H9 (cell line): Measurements from ENCODE around the gene SYMPK. TPM values are rescaled to one million over a fixed set of nuclear protein-coding genes. Genes with fewer than 3 reads are reported as not detected.

ENCODE experiments used
- DNase-seq: peaks from one replicate; pipeline ENCODE4 v3.0.0-alpha.2; 2017
- H2AFZ ChIP-seq: one replicate; pipeline ENCODE4 v1.6.1; 2013; ENCODE audit warnings: mild to moderate bottlenecking, low read length, control low read depth, moderate library complexity
- H2AK5ac ChIP-seq: 2 replicates; pipeline ENCODE4 v1.6.1; 2013; ENCODE audit warnings: low read length, control low read depth, mixed read lengths; ENCODE audit not compliant: insufficient read length
- H2BK120ac ChIP-seq: one replicate; pipeline ENCODE4 v1.6.1; 2013; ENCODE audit warnings: low read depth, mild to moderate bottlenecking, low read length, control low read depth, inconsistent platforms; ENCODE audit not compliant: poor library complexity, severe bottlenecking
- H2BK12ac ChIP-seq: 2 replicates; pipeline ENCODE4 v1.6.1; 2013; ENCODE audit warnings: low read length, control low read depth, mixed read lengths, low read depth; ENCODE audit not compliant: insufficient read length
- H2BK15ac ChIP-seq: 2 replicates; pipeline ENCODE4 v1.6.1; 2013; ENCODE audit warnings: low read depth, low read length, control low read depth
- H2BK20ac ChIP-seq: one replicate; pipeline ENCODE4 v1.6.1; 2013; ENCODE audit warnings: low read depth, mild to moderate bottlenecking, low read length, control low read depth, inconsistent platforms; ENCODE audit not compliant: poor library complexity, severe bottlenecking
- H2BK5ac ChIP-seq: 2 replicates; pipeline ENCODE4 v1.6.1; 2013; ENCODE audit warnings: low read length, control low read depth, mixed read lengths; ENCODE audit not compliant: insufficient read length
- H3K14ac ChIP-seq: 2 replicates; pipeline ENCODE4 v1.6.1; 2013; ENCODE audit warnings: low read length, control low read depth; ENCODE audit not compliant: insufficient read depth
- H3K18ac ChIP-seq: 2 replicates; pipeline ENCODE4 v1.6.1; 2013; ENCODE audit warnings: low read depth, mild to moderate bottlenecking, mixed read lengths, low read length, control low read depth; ENCODE audit not compliant: insufficient read length
- H3K23ac ChIP-seq: 2 replicates; pipeline ENCODE4 v1.6.1; 2013; ENCODE audit warnings: low read length, control low read depth, mixed read lengths, low read depth; ENCODE audit not compliant: insufficient read length
- H3K23me2 ChIP-seq: 2 replicates; pipeline ENCODE4 v1.6.1; 2013; ENCODE audit warnings: low read depth, mild to moderate bottlenecking, mixed read lengths, low read length, control low read depth; ENCODE audit not compliant: insufficient read length, poor library complexity, severe bottlenecking
- H3K27ac ChIP-seq: 2 replicates; pipeline ENCODE4 v1.5.1; 2013; ENCODE audit warnings: low read length, control low read depth, mixed read lengths, low read depth; ENCODE audit not compliant: insufficient read length
- H3K27me3 ChIP-seq: 2 replicates; pipeline ENCODE4 v1.6.1; 2013; ENCODE audit warnings: low read length, control low read depth, inconsistent platforms; ENCODE audit not compliant: insufficient read depth
- H3K4ac ChIP-seq: 2 replicates; pipeline ENCODE4 v1.6.1; 2013; ENCODE audit warnings: low read depth, mild to moderate bottlenecking, control low read depth, inconsistent platforms, low read length, moderate library complexity
- H3K4me1 ChIP-seq: 2 replicates; pipeline ENCODE4 v1.6.1; 2013; ENCODE audit warnings: low read length, control low read depth, inconsistent platforms; ENCODE audit not compliant: insufficient read depth
- H3K4me2 ChIP-seq: 2 replicates; pipeline ENCODE4 v1.6.1; 2013; ENCODE audit warnings: low read length, control low read depth, mixed read lengths; ENCODE audit not compliant: insufficient read length, insufficient read depth
- H3K56ac ChIP-seq: 2 replicates; pipeline ENCODE4 v1.6.1; 2013; ENCODE audit warnings: low read depth, mild to moderate bottlenecking, mixed read lengths, low read length, control low read depth; ENCODE audit not compliant: insufficient read length
- H3K79me1 ChIP-seq: 2 replicates; pipeline ENCODE4 v1.6.1; 2013; ENCODE audit warnings: low read depth, mild to moderate bottlenecking, moderate library complexity, low read length, control low read depth, inconsistent platforms; ENCODE audit not compliant: insufficient read depth, poor library complexity, severe bottlenecking
- H3K79me2 ChIP-seq: 2 replicates; pipeline ENCODE4 v1.6.1; 2013; ENCODE audit warnings: low read length, control low read depth, inconsistent platforms; ENCODE audit not compliant: insufficient read depth
- H3K9ac ChIP-seq: 2 replicates; pipeline ENCODE4 v1.6.1; 2013; ENCODE audit warnings: low read length, control low read depth, mixed read lengths; ENCODE audit not compliant: insufficient read length; ENCODE audit errors: extremely low read depth
- H3K9me3 ChIP-seq: one replicate; pipeline ENCODE4 v1.6.1; 2013; ENCODE audit warnings: low read depth, low read length, inconsistent platforms; ENCODE audit not compliant: control insufficient read depth
- H3T11ph ChIP-seq: one replicate; pipeline ENCODE4 v1.6.1; 2013; ENCODE audit warnings: mild to moderate bottlenecking, low read length, control low read depth, inconsistent platforms
- H4K20me1 ChIP-seq: one replicate; pipeline ENCODE4 v1.6.1; 2013; ENCODE audit not compliant: control insufficient read depth, insufficient read length, insufficient read depth
- H4K5ac ChIP-seq: 2 replicates; pipeline ENCODE4 v1.6.1; 2013; ENCODE audit warnings: low read depth, mild to moderate bottlenecking, mixed read lengths, low read length, control low read depth; ENCODE audit not compliant: insufficient read length
- H4K8ac ChIP-seq: replicated peaks from 2 replicates; pipeline ENCODE4 v1.6.1; 2013; ENCODE audit warnings: low read length, control low read depth, mixed read lengths, low read depth; ENCODE audit not compliant: insufficient read length
- H4K91ac ChIP-seq: 2 replicates; pipeline ENCODE4 v1.6.1; 2013; ENCODE audit warnings: low read depth, mild to moderate bottlenecking, moderate library complexity, mixed read lengths, low read length, control low read depth; ENCODE audit not compliant: insufficient read length
- H3K27ac Mint-ChIP-seq, 3 experiments: 2 replicates in 2 of 3; 3 replicates in 1 of 3; pipeline ENCODE4 v1.8.0; 2020 to 2021; ENCODE audit warnings: mixed read lengths in 3 of 3, mild to moderate bottlenecking in 1 of 3, moderate library complexity in 1 of 3
- H3K27me3 Mint-ChIP-seq: 2 replicates; pipeline ENCODE4 v1.8.0; 2021; ENCODE audit warnings: low read depth, mild to moderate bottlenecking, moderate library complexity, mixed read lengths
- H3K36me3 Mint-ChIP-seq, 3 experiments: 2 replicates in 2 of 3; 3 replicates in 1 of 3; pipeline ENCODE4 v1.8.0; 2020 to 2021; ENCODE audit warnings: low read depth in 3 of 3, mixed read lengths in 3 of 3; ENCODE audit not compliant: insufficient read depth in 1 of 3
- H3K4me1 Mint-ChIP-seq, 2 experiments: 2 replicates each; pipeline ENCODE4 v1.8.0; 2020; ENCODE audit warnings: mixed read lengths in 2 of 2
- H3K4me3 Mint-ChIP-seq, 2 experiments: 2 replicates in 1 of 2; 3 replicates in 1 of 2; pipeline ENCODE4 v1.8.0; 2020 to 2021; ENCODE audit warnings: mild to moderate bottlenecking in 2 of 2, mixed read lengths in 2 of 2, moderate library complexity in 1 of 2
- H3K9me3 Mint-ChIP-seq, 2 experiments: 2 replicates in 1 of 2; 3 replicates in 1 of 2; pipeline ENCODE4 v1.8.0; 2020; ENCODE audit warnings: mild to moderate bottlenecking in 2 of 2, mixed read lengths in 2 of 2, moderate library complexity in 1 of 2
- CTCF ChIP-seq: fragments of 200-600 bp; sonication (generic); conservative IDR thresholded peaks from 3 replicates; pipeline ENCODE4 v1.8.0; 2021; ENCODE audit warnings: antibody characterized with exemption, mild to moderate bottlenecking
- WGBS: extraction: QIAGEN DNeasy Blood & Tissue Kit; methylation state at CpG from one replicate; pipeline ENCODE4 v1.1.7; 2013; ENCODE audit warnings: missing lambda C conversion rate, low lambda C conversion rate, mixed read lengths; ENCODE audit not compliant: insufficient read length; ENCODE audit errors: extremely low coverage; 5-methylcytosine and 5-hydroxymethylcytosine counted together
- total RNA-seq: library from RNA; stranded (reverse); gene quantifications from 2 replicates; pipeline ENCODE4 v1.2.1, GENCODE V29; 2021

SYMPK gene
- total RNA-seq, 1 experiment from 2014 or later: 104 TPM

DNA sequence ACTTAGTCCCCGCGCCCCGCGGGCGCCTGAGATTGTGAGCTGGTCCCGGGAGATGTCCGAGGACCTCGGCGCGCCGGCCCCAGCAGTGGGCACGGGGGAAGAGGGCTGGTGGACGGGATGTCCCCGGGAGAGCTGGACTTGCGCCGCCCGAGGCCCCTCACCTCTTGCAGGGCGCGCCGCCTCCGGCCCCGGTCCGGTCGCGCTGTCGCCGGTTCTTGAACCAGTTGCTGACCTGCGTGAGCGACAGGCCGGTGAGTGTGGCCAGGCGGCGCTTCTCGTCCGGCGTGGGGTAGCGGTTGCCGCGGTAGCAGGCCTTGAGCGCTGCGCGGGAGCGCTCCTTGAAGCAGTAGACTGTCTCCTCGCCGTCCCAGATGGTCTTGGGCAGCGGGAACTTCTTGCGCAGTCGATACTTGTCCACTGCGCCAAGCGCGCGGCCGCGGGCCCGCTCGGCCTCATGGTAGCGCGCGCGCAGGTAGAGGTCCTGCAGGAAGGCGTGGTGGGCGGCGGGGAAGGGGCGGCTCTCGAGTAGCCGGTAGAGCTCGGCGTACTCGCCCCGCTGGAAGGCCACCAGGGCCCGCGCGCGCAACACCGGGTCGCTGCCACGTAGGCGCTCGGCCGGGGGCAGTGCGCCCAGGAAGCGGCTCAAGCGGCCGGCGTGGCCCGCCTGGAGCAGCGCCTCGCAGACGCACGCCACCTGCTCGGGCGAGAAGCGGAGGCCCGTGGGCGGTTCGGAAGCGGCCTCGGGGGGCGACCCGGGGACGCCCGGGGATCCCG, 94.9 kb downstream of the SYMPK start:
- Histone ChIP-seq H2AK5ac (no peak overlapping the region), H2BK5ac (no peak overlapping the region), H3K27ac (no peak overlapping the region), H4K8ac (no peak overlapping the region), H3K4me2 (peak overlapping the region; percentile 72), H3K4ac (no peak overlapping the region), H3K18ac (peak overlapping the region; percentile 77), H3K23me2 (peaks cover 20% of the 10 kb centered on the region), H3K9ac (peak overlapping the region; percentile 50), H4K20me1 (no peaks in the 10 kb centered on the region), H3K79me2 (no peaks in the 10 kb centered on the region), H3K4me1 (peaks cover 3% of the 10 kb centered on the region; the same call in 1 of the 2 replicates), H3K79me1 (no peaks in the 10 kb centered on the region), H2AFZ (no peak overlapping the region), H3K9me3 (no peaks in the 10 kb centered on the region), H3K27me3 (no peaks in the 10 kb centered on the region), H3T11ph (no peak overlapping the region), H4K91ac (no peak overlapping the region), H3K23ac (no peak overlapping the region), H4K5ac (no peak overlapping the region), H2BK120ac (no peak overlapping the region), H3K56ac (no peak overlapping the region), H2BK20ac (no peak overlapping the region), H2BK15ac (no peak overlapping the region), H3K14ac (peak overlapping the region; percentile 91), H2BK12ac (no peak overlapping the region)
- Mint-ChIP-seq H3K36me3 (peaks cover 0 to 11% (median 6%) of the 10 kb centered on the region in 3 experiments; a peak in 5 of 7 replicates), H3K4me1 (peaks cover 13 to 40% of the 10 kb centered on the region in 2 experiments), H3K9me3 (no peaks in the 10 kb centered on the region; a peak in 1 of 5 replicates), H3K27ac (peak overlapping the region in 1 of 3 experiments; percentile 81; a peak in 2 of 7 replicates), H3K4me3 (peak overlapping the region; percentile 91 to 94), H3K27me3 (peaks cover 3% of the 10 kb centered on the region)
- no peak for TF ChIP-seq CTCF
- WGBS: no CpG with 5 or more reads among the region's 102 CpGs
- peak; percentile 71 for DNase-seq
